NK-92 (cell line): Measurements from ENCODE around the gene NCKAP5.
"Not testable (repeated sequence)": the region's sequence is repeated elsewhere in the genome, so short reads cannot be mapped to it uniquely, and the experiment has no call there.

Source experiments
- DNase-seq: peaks from one replicate; lab custom pipeline; 2025; ENCODE audit not compliant: unreplicated experiment; lab: John Stamatoyannopoulos, UW

The NCKAP5 gene

DNA sequence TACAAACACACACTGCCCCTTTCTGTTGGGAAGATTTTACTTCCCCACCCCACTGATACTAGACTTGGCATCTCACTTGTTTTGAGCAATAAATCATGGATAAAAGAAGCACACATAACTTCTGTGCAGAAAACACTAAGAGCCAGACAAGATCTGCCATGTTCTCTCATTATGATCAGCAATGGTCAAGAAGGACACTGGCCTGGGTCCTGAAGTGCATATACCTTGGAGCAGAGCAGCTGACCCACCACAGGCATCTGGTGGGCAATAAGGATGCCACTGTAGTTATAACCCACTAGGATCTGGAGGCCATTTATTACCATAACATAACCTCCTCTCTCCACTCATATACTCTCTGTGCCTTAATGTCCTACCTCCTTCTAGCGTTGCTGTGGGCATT, 338.3 kb downstream of the NCKAP5 start:
- no peak for DNase-seq

GRCh38 chr2:133223226-133223625, 345.0 kb downstream of the NCKAP5 start:
- no peak for DNase-seq

DNA sequence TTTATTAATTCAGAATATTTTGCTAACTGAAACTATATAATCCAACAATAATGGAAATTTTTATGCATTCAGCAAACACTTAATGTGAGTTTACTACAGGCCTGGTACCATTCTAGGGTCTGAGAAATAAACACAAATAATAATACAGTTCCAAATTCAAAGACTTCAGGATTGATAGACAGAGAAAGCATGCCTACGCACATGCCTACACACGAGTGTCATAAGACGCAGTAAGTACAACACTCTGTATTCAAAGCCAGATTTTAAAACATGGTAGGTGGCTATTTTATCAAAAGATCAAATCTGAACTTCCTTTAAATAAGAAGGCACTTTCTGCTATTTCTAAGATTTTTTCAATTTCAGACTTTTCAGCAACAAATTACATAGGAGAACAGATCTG, 346.9 kb downstream of the NCKAP5 start:
- DNase-seq, result no peak

GRCh38 chr2:133218204-133218603, 350.1 kb downstream of the NCKAP5 start:
- no peak for DNase-seq

DNA sequence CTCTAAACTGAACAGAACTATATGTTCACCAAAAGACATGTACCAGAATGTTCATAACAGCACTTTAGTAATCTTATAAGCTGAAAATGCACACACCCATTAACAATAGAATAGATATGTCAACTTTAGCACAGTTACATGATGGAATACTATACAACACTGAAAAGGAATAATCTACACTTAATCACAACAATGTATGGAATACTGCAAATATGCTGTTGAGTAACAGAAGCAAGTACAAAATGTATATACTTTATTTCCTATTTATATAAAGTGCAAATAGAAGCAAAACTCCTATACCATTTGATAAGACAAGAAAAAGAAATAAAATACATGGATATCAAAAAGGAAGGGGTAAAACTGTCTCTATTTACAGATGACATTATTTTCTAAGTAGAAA, 352.8 kb downstream of the NCKAP5 start:
- DNase-seq, result no peak

DNA sequence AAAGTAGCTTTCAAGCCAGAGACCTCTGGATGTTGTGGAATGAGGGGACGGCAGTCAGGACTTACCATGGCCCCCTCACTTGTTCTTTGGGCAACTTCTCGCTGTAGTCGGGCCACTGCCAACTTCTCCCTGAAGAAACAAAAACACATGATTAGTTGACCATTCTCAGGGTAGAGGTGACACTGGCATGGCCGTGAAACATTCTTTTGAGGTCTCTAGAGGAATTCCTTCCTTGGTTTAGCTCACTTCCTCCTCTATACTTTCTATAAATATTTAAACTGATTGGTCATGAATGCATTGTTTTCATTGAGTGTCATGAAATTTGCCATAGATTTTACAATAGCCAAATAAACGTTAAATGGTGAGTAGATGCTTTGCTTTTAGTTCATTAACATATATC, 354.6 kb downstream of the NCKAP5 start:
- DNase-seq, result no peak

- no peak for DNase-seq
Measured at GRCh38 chr2:133209325-133209724, 358.9 kb downstream of the NCKAP5 start.

DNA sequence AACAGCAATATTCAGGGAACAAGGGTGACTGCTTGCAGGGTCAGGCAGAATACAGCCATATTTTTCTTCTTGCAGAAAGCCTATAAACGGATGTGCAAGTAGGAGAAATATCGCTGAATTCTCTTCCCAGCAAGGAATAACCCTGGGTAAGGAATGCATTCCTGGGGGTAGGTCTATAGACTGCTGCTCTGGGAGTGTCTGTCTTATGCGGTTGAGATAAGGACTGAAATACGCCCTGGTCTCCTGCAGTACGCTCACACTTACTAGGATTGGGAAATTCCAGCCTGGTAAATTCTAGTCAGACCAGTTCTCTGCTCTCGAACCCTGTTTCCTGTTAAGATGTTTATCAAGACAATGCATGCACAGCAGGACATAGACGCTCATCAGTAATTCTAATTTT, 361.6 kb downstream of the NCKAP5 start:
- not testable (repeated sequence) for DNase-seq

DNA sequence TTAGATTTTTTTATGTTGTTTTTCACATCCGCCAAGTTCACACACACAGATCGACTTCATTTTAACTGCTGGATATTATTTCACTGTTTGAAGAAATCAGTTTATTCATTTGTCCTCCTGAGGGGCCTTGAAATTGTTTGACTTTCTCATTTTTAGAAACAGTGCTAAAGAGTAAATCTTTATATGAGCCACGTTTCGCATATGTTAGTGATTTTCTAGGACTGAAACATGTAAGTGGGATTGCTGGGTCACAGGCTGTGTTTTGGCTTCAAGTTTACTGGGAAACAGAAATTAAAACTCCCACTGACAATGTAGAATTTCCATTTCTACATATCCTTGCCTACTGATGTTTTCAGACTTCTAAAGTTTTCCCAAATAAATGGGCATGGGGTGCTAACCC, 363.8 kb downstream of the NCKAP5 start:
- no peak for DNase-seq

- no peak for DNase-seq
Measured at GRCh38 chr2:133200684-133201421, 367.4 kb downstream of the NCKAP5 start.

DNA sequence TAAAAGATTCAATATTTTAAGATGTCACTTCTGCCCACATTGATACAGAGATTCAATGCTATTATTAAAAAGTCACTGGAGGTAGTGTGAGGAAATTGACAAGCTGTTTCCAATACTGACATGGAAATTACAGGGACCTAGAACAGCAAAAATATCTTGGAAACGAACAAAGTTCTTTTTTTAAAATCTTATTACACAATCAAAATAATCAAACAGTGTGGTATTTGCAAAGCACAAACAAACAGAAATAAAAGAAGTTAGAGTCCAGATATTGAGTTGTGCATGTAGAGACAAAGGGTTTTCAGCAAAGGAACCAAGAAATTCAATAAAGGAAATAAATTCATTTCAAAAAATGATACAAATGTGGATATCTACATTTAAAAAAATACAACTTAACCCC, 369.6 kb downstream of the NCKAP5 start:
- DNase-seq, result no peak

DNA sequence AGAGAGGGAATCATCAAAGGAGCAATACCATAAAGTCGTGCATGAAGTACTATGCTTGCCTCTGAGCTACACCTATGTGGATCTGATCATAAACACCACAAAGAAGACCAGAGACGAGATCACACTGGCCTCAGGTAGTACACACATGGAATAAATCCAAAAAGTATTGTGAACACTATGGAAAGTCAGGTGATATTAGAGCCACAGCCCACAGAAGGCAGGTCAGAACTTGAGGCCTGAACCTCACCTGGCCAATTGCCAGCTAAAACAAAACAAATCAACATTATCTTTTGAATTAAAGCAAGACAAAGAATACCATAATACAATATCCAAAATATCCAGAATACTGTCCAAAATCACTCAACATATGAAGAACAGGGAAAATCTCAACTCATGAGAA, 371.1 kb downstream of the NCKAP5 start:
- no peak for DNase-seq

GRCh38 chr2:133194777-133195335, 373.4 kb downstream of the NCKAP5 start:
- no peak for DNase-seq

- DNase-seq, result no peak
Measured at GRCh38 chr2:133194362-133194655, 374.0 kb downstream of the NCKAP5 start.

DNA sequence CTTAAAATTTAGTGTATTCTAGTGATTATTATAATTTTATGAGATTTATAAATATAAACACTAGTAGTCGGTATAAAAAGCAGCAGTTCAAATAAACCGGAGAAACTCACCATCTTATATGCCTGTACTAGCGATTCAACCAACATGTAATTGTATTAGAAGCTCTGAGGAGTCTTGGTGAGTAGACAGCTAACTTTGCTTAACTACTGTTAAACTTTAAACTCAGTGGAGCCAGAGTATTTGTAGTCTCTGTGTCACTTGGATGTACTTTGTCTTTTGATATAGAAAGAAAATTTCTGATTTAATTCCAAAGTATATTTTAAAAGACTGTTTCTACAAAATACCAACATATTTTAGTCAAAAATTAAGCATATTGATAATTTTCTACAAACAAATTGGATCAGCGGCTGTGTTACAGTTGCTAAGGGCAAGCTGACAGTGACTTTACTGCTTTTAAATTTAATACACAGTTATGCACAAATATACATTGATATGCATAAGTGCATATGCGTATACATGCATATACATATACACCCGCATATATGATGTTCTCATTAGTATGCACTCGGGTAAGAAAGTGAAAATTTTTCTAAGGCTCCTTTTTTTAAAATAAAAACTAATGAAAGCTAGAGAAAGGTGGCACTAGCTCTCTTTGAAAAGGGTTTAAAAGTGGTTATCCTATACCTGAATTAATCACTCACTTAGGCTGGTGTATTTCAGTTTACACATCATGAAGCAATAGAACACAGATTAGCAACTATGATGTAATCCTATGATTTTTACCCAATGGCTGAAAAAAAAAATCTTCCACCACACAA, 374.5 kb downstream of the NCKAP5 start:
- no peak for DNase-seq

- no peak for DNase-seq
Measured at GRCh38 chr2:133192028-133192427, 376.2 kb downstream of the NCKAP5 start.

- DNase-seq, result no peak
Measured at GRCh38 chr2:133177196-133177595, 391.1 kb downstream of the NCKAP5 start.

- no peak for DNase-seq
Measured at GRCh38 chr2:133175926-133176325, 392.3 kb downstream of the NCKAP5 start.

DNA sequence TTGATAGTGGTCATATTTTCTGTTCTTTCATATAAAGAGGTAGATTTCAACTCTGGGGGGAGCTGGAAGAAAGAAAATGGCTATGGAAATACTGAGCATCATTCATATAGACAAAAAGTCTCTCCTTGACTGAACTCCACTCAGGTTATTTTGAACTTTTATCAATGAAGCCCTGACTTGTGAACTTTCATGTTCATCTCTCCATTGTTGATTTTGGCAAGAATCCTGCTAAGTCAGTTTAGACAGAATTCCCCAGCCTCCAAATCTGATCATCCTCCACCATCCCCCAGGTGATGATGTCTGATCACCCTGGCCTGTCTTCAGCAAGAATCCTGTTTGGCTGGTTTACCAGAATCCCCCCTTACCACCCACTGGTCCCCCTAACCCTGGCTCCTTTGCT, 395.0 kb downstream of the NCKAP5 start:
- DNase-seq, result no peak

DNA sequence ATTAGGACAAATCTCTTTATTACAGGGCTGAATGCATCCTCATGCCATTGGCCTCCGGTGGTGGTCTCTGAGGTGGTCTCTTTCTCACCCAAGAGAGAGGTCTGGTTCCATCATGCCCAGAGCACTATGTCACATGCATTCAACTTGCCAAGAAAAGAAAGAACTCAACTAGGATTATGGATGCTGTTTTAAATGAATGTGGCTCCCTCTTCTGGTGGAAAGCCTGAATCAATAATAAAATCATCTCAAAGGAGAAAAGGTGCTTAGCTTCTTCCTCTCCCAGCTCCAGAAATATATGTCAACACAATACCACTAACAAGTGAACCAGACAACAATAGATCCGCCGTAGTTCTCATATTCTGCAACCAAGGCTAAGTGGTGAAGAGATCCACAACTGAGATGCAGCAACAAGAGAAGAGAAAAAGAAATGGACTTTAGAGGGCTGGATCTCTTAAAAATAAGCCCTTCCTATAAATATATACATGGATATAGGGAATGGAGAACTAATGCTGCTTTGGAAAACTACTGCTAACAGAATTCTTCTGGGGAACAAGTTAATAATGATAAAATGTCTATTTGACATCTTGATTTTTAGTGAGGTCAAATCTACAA, 396.8 kb downstream of the NCKAP5 start:
- DNase-seq, result no peak

- no peak for DNase-seq
Measured at GRCh38 chr2:133169274-133169912, 398.9 kb downstream of the NCKAP5 start.
